ENCODE data around the gene CTNNA1. TPM values are rescaled to one million over a fixed set of nuclear protein-coding genes. Genes with fewer than 3 reads are reported as not detected.

Gene CTNNA1
- total RNA-seq, 1 experiment from 2014 or later: 1.9 TPM

- no peak overlapping the region for H2AFZ ChIP-seq (ENCODE audit: low read length)
- no peaks in the 10 kb centered on the region for H3K36me3 ChIP-seq (ENCODE audit: low read depth, low read length)
- TF ChIP-seq EZH2 (IDR thresholded peaks at IDR 0.05; ENCODE audit: low read length, unreplicated experiment) (no peak), EZH2phosphoT487 (IDR thresholded peaks at IDR 0.05; ENCODE audit: borderline replicate concordance, low read length) (no peak), CTCF (conservative IDR thresholded peaks at IDR 0.05; ENCODE audit: low read depth, low read length) (no peak)
- intact Hi-C loops (cut with micrococcal nuclease): no loop called here
- H3K27me3 ChIP-seq (ENCODE audit: low read length): no peaks in the 10 kb centered on the region
- H3K9ac ChIP-seq (ENCODE audit: low read length): no peak overlapping the region
- ChIA-PET CTCF (no interaction called here), POLR2A (ENCODE audit: unreplicated experiment) (no interaction called here)
- no TSS peak for BruUV-seq (replicated peaks)
- no peak overlapping the region for H3K4me2 ChIP-seq (ENCODE audit: low read length)
- H3F3A ChIP-seq (ENCODE audit: low read length, unreplicated experiment): no peaks in the 10 kb centered on the region
- H3K4me1 ChIP-seq (ENCODE audit: insufficient read depth, low read length): no peaks in the 10 kb centered on the region
- no peak for DNase-seq
- H3K27ac ChIP-seq (ENCODE audit: low read length): no peak overlapping the region
- H3K4me3 ChIP-seq (ENCODE audit: low read length): no peak overlapping the region
- no peaks in the 10 kb centered on the region for H3K9me2 ChIP-seq (replicated peaks; ENCODE audit: low read length)
- no peaks in the 10 kb centered on the region for H4K20me1 ChIP-seq (ENCODE audit: low read length)
- no peaks in the 10 kb centered on the region for H3K79me2 ChIP-seq (ENCODE audit: low read length)
- no peaks in the 10 kb centered on the region for H3K9me3 ChIP-seq (ENCODE audit: low read length)
- no peak for ATAC-seq
Measured at GRCh38 chr5:138803935-138804334, 50.7 kb downstream of the CTNNA1 start.

- BruUV-seq (replicated peaks): no TSS peak
- ChIA-PET CTCF (no interaction called here), POLR2A (ENCODE audit: unreplicated experiment) (no interaction called here)
Measured at GRCh38 chr5:138805096-138805495, 51.9 kb downstream of the CTNNA1 start.

GRCh38 chr5:138807182-138807581, 54.0 kb downstream of the CTNNA1 start:
- BruUV-seq (replicated peaks): no TSS peak

More at GRCh38 chr5:138805096-138805495, 51.9 kb downstream of the CTNNA1 start:
- Histone ChIP-seq H3K4me1 (ENCODE audit: insufficient read depth, low read length) (no peaks in the 10 kb centered on the region), H3K27ac (ENCODE audit: low read length) (no peak overlapping the region), H3K9ac (ENCODE audit: low read length) (no peak overlapping the region), H3K36me3 (ENCODE audit: low read depth, low read length) (no peaks in the 10 kb centered on the region), H3K9me2 (replicated peaks; ENCODE audit: low read length) (no peaks in the 10 kb centered on the region), H2AFZ (ENCODE audit: low read length) (no peak overlapping the region), H3K27me3 (ENCODE audit: low read length) (no peaks in the 10 kb centered on the region), H4K20me1 (ENCODE audit: low read length) (no peaks in the 10 kb centered on the region), H3K4me3 (ENCODE audit: low read length) (no peak overlapping the region), H3K9me3 (ENCODE audit: low read length) (no peaks in the 10 kb centered on the region), H3K79me2 (ENCODE audit: low read length) (no peaks in the 10 kb centered on the region), H3F3A (ENCODE audit: low read length, unreplicated experiment) (no peaks in the 10 kb centered on the region), H3K4me2 (ENCODE audit: low read length) (no peak overlapping the region)
- ATAC-seq (no peak), DNase-seq (no peak)
- TF ChIP-seq EZH2phosphoT487 (IDR thresholded peaks at IDR 0.05; ENCODE audit: borderline replicate concordance, low read length) (no peak), EZH2 (IDR thresholded peaks at IDR 0.05; ENCODE audit: low read length, unreplicated experiment) (no peak), CTCF (conservative IDR thresholded peaks at IDR 0.05; ENCODE audit: low read depth, low read length) (no peak)
- intact Hi-C loops (cut with micrococcal nuclease): no loop called here

More at GRCh38 chr5:138807182-138807581, 54.0 kb downstream of the CTNNA1 start:
- H3K36me3 ChIP-seq (ENCODE audit: low read depth, low read length): no peaks in the 10 kb centered on the region
- ChIA-PET POLR2A (ENCODE audit: unreplicated experiment) (no interaction called here), CTCF (no interaction called here)
- H3K4me3 ChIP-seq (ENCODE audit: low read length): no peak overlapping the region
- no peak for DNase-seq
- no peaks in the 10 kb centered on the region for H3K4me1 ChIP-seq (ENCODE audit: insufficient read depth, low read length)
- no peaks in the 10 kb centered on the region for H3K79me2 ChIP-seq (ENCODE audit: low read length)
- no peaks in the 10 kb centered on the region for H3F3A ChIP-seq (ENCODE audit: low read length, unreplicated experiment)
- intact Hi-C loops (cut with micrococcal nuclease): no loop called here
- no peak overlapping the region for H3K4me2 ChIP-seq (ENCODE audit: low read length)
- no peaks in the 10 kb centered on the region for H3K9me2 ChIP-seq (replicated peaks; ENCODE audit: low read length)
- no peak for ATAC-seq
- TF ChIP-seq CTCF (conservative IDR thresholded peaks at IDR 0.05; ENCODE audit: low read depth, low read length) (no peak), EZH2 (IDR thresholded peaks at IDR 0.05; ENCODE audit: low read length, unreplicated experiment) (no peak), EZH2phosphoT487 (IDR thresholded peaks at IDR 0.05; ENCODE audit: borderline replicate concordance, low read length) (no peak)
- no peak overlapping the region for H3K9ac ChIP-seq (ENCODE audit: low read length)
- no peak overlapping the region for H3K27ac ChIP-seq (ENCODE audit: low read length)
- H2AFZ ChIP-seq (ENCODE audit: low read length): no peak overlapping the region
- H4K20me1 ChIP-seq (ENCODE audit: low read length): no peaks in the 10 kb centered on the region
- no peaks in the 10 kb centered on the region for H3K27me3 ChIP-seq (ENCODE audit: low read length)
- no peaks in the 10 kb centered on the region for H3K9me3 ChIP-seq (ENCODE audit: low read length)

Data from PC-3 (cell line).